ENCODE data around the gene MME.

MME gene

GRCh38 chr3:155135003-155135402 is 54.9 kb downstream of the MME start:
- DNase-seq (ENCODE audit: low spot score): no peak
- no peak overlapping the region for H3K4me3 Mint-ChIP-seq
- H3K27ac Mint-ChIP-seq: no peak overlapping the region
- H3K4me1 Mint-ChIP-seq (ENCODE audit: low read depth): no peaks in the 10 kb centered on the region
- no peaks in the 10 kb centered on the region for H3K36me3 Mint-ChIP-seq (ENCODE audit: low read depth)
- H3K9me3 Mint-ChIP-seq: no peaks in the 10 kb centered on the region
- no peaks in the 10 kb centered on the region for H3K27me3 Mint-ChIP-seq (ENCODE audit: low read depth)

- Mint-ChIP-seq H3K27me3 (ENCODE audit: low read depth) (no peaks in the 10 kb centered on the region), H3K9me3 (no peaks in the 10 kb centered on the region), H3K27ac (no peak overlapping the region), H3K36me3 (ENCODE audit: low read depth) (no peaks in the 10 kb centered on the region), H3K4me3 (no peak overlapping the region), H3K4me1 (ENCODE audit: low read depth) (no peaks in the 10 kb centered on the region)
- DNase-seq (ENCODE audit: low spot score): no peak
Measured at GRCh38 chr3:155138677-155139076, 58.6 kb downstream of the MME start.

GRCh38 chr3:155147588-155147987 is 67.5 kb downstream of the MME start:
- Mint-ChIP-seq H3K4me3 (no peak overlapping the region), H3K36me3 (ENCODE audit: low read depth) (no peaks in the 10 kb centered on the region), H3K9me3 (no peaks in the 10 kb centered on the region), H3K4me1 (ENCODE audit: low read depth) (no peaks in the 10 kb centered on the region), H3K27ac (no peak overlapping the region), H3K27me3 (ENCODE audit: low read depth) (no peaks in the 10 kb centered on the region)
- DNase-seq (ENCODE audit: low spot score): no peak

GRCh38 chr3:155149494-155149893 is 69.4 kb downstream of the MME start:
- no peak overlapping the region for H3K4me3 Mint-ChIP-seq

DNA sequence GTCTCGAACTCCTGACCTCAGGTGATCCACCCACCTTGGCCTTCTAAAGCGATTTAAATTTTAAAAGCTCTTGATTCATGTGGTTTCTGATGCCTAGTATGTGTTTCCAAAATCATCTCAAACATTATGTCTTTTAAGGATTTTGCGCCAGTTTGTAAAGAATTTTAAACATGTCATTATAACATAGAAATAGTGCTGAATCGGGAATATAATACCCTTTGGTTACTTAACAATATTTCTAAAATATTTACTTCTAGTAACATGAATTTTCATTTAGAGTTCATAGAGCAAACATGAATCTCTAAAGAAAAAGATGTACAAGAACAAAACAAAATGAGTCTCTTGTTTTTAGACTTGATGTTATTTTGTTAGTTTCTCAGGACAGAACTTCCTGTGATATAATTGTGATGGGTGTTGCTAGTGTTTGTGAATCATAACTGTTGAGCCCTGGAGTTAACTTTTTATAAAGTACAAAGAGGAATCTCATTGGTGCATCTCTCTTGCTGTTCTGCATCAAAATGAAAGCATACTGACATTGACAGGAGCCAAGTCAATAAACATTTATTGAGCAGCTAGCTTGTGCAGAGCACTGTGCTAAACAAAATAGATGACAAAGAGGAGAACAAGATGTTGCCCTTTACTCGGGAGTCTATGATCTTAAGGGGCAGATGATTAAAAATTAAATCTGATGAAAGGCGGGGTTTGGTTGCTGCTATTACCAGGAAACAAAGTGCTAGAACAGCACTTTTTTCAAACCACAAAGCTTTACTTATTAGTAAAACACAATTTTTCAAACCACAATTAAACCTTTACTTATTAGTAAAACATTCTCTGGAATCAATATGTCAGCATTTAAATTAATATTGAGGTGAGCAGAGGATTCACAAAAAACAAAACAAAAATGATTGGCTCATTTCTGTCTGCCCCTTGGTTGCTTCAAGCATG is 73.4 kb downstream of the MME start:
- no peak for DNase-seq (ENCODE audit: low spot score)
- Mint-ChIP-seq H3K4me3 (no peak overlapping the region), H3K27me3 (ENCODE audit: low read depth) (no peaks in the 10 kb centered on the region), H3K9me3 (no peaks in the 10 kb centered on the region), H3K27ac (no peak overlapping the region), H3K4me1 (ENCODE audit: low read depth) (no peaks in the 10 kb centered on the region), H3K36me3 (ENCODE audit: low read depth) (no peaks in the 10 kb centered on the region)

More at GRCh38 chr3:155149494-155149893, 69.4 kb downstream of the MME start:
- Mint-ChIP-seq H3K4me1 (ENCODE audit: low read depth) (no peaks in the 10 kb centered on the region), H3K27me3 (ENCODE audit: low read depth) (no peaks in the 10 kb centered on the region), H3K27ac (no peak overlapping the region), H3K36me3 (ENCODE audit: low read depth) (no peaks in the 10 kb centered on the region), H3K9me3 (no peaks in the 10 kb centered on the region)
- no peak for DNase-seq (ENCODE audit: low spot score)

GRCh38 chr3:155154255-155154654 is 74.1 kb downstream of the MME start:
- H3K27ac Mint-ChIP-seq: no peak overlapping the region
- no peak overlapping the region for H3K4me3 Mint-ChIP-seq
- no peaks in the 10 kb centered on the region for H3K4me1 Mint-ChIP-seq (ENCODE audit: low read depth)
- no peaks in the 10 kb centered on the region for H3K36me3 Mint-ChIP-seq (ENCODE audit: low read depth)
- no peaks in the 10 kb centered on the region for H3K27me3 Mint-ChIP-seq (ENCODE audit: low read depth)
- DNase-seq (ENCODE audit: low spot score): no peak
- H3K9me3 Mint-ChIP-seq: no peaks in the 10 kb centered on the region

DNA sequence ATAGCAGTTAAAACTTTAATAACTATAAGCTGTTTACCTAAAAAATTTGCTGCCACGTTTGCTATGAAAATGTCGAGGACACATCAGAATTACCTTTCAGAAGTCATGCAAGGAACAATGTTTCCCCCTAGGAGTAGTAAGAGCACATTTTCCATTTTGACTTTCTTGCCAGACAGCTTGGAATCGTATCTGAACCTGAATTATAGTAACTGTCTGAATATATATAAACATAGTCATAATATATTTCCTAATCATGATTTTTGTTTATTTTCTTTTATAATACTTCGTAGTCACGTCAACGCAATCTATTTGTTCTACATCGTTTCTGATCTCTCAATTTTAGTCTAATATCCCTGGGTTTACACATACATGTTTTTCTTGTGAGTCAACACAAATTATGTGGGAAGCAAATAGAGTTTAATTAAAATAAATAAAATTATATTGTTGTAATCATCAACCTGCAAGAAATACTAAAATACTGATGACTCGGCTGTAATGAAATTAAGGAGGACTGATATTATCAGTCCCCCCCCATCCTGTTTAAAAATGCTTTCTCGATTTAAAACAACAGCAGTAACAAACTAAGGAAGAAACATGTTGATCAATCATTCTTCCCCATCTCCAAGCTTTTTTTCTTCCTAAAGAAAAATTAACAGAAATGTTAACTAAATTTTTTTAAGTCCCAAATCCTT is 78.4 kb downstream of the MME start:
- no peak overlapping the region for H3K4me3 Mint-ChIP-seq

DNA sequence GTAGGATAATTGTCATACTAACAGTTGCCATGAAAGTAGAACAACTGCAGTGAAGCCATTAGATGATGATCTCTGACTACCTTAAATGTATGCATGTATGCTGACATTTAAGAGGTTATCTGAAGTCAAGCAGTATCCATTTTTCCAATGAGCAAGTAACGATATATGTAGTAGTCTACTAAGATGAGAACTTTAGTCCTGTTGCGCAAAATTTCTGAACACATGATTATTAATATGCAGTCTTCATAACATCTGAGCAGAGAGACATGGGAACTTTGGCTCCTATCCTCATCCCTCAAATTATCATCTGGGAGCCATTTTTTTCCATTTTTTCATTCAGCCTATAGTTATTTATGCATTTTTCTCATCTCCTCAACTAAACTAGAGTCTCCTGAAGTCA is 79.2 kb downstream of the MME start:
- Mint-ChIP-seq H3K9me3 (no peaks in the 10 kb centered on the region), H3K27me3 (ENCODE audit: low read depth) (no peaks in the 10 kb centered on the region), H3K4me3 (no peak overlapping the region), H3K36me3 (ENCODE audit: low read depth) (no peaks in the 10 kb centered on the region), H3K4me1 (ENCODE audit: low read depth) (no peaks in the 10 kb centered on the region), H3K27ac (no peak overlapping the region)
- DNase-seq (ENCODE audit: low spot score): no peak

More for the DNA sequence above, 78.4 kb downstream of the MME start:
- Mint-ChIP-seq H3K27ac (no peak overlapping the region), H3K9me3 (no peaks in the 10 kb centered on the region), H3K4me1 (ENCODE audit: low read depth) (no peaks in the 10 kb centered on the region), H3K36me3 (ENCODE audit: low read depth) (no peaks in the 10 kb centered on the region), H3K27me3 (ENCODE audit: low read depth) (no peaks in the 10 kb centered on the region)
- no peak for DNase-seq (ENCODE audit: low spot score)

DNA sequence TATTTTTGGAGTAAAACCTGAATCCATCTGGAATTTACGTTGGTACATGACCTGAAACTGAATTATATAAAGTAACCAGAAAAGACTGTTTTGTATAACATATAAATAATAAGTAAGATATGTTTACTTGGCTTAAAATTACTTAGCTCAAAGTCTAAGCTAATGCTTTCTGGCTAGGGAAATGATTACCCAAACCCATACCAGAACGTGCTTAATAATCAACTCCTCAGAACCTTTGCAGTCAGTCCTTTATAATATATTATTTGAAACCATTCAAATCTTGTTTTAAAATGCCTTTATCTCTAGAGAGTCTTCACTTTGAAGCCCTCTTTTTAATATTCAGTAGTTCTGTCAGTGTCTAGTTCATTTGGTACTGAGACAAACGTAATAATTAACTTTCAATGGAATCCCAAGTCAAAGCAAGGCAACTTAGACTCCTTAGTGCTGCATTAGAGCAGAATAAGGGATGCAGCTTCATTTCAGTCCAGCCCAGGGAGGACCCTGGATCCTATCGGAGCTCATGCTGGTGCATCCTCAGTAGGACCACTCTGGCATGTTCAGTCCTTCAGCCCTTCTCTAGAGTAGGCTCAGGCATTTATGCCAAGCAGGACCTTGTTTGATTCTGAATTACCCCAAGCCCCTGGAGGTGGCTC is 81.6 kb downstream of the MME start:
- no peak overlapping the region for H3K4me3 Mint-ChIP-seq
- no peaks in the 10 kb centered on the region for H3K27me3 Mint-ChIP-seq (ENCODE audit: low read depth)
- H3K27ac Mint-ChIP-seq: no peak overlapping the region
- H3K9me3 Mint-ChIP-seq: no peaks in the 10 kb centered on the region
- no peaks in the 10 kb centered on the region for H3K4me1 Mint-ChIP-seq (ENCODE audit: low read depth)
- no peak for DNase-seq (ENCODE audit: low spot score)
- no peaks in the 10 kb centered on the region for H3K36me3 Mint-ChIP-seq (ENCODE audit: low read depth)

DNA sequence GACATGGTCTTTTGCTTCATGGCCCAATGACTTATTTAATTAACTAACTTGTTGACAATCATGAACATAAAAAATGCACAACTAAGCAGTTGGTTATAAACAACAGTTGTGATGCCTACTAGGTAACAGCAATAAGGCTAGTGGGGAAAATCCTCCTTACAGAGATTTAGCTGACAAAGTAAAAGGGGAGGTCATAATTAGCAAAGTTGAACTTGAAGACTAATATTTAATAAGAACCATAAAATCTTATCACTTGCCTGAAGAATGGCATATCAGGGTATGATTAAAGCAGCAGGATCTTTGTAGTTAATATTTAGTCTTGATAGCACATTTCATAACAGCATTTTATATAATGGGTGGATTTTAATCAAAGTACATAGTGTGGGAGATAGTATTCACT is 84.2 kb downstream of the MME start:
- H3K9me3 Mint-ChIP-seq: no peaks in the 10 kb centered on the region
- H3K4me3 Mint-ChIP-seq: no peak overlapping the region
- no peaks in the 10 kb centered on the region for H3K4me1 Mint-ChIP-seq (ENCODE audit: low read depth)
- DNase-seq (ENCODE audit: low spot score): no peak
- no peaks in the 10 kb centered on the region for H3K27me3 Mint-ChIP-seq (ENCODE audit: low read depth)
- no peaks in the 10 kb centered on the region for H3K36me3 Mint-ChIP-seq (ENCODE audit: low read depth)
- no peak overlapping the region for H3K27ac Mint-ChIP-seq

DNA sequence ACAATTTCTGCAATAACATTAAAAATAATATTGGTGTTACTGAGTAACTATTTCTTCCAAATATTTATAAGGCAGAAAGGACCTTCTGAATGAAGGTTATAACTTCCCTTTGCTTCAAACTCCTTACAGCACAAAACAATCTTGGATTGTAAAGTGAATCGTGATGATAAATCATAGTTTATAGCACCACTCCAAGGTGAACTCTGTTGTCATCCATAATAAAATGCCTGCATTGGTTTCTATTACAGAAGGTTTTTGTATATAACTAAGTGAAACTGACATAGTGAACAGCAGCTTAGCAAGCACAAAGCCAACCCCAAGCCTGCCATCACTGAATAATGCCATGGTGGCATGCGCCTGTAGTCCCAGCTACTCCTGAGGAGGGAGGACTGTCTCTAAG is 86.3 kb downstream of the MME start:
- Mint-ChIP-seq H3K9me3 (no peaks in the 10 kb centered on the region), H3K36me3 (ENCODE audit: low read depth) (no peaks in the 10 kb centered on the region)

GRCh38 chr3:155169197-155169596 is 89.1 kb downstream of the MME start:
- DNase-seq (ENCODE audit: low spot score): no peak
- H3K36me3 Mint-ChIP-seq (ENCODE audit: low read depth): no peaks in the 10 kb centered on the region
- H3K4me3 Mint-ChIP-seq: no peak overlapping the region
- no peak overlapping the region for H3K27ac Mint-ChIP-seq
- no peaks in the 10 kb centered on the region for H3K9me3 Mint-ChIP-seq
- H3K27me3 Mint-ChIP-seq (ENCODE audit: low read depth): no peaks in the 10 kb centered on the region
- no peaks in the 10 kb centered on the region for H3K4me1 Mint-ChIP-seq (ENCODE audit: low read depth)

More for the DNA sequence above, 86.3 kb downstream of the MME start:
- Mint-ChIP-seq H3K27me3 (ENCODE audit: low read depth) (no peaks in the 10 kb centered on the region), H3K4me3 (no peak overlapping the region), H3K4me1 (ENCODE audit: low read depth) (no peaks in the 10 kb centered on the region), H3K27ac (no peak overlapping the region)
- no peak for DNase-seq (ENCODE audit: low spot score)

GRCh38 chr3:155173771-155174170 is 93.7 kb downstream of the MME start:
- H3K4me3 Mint-ChIP-seq: no peak overlapping the region
- H3K9me3 Mint-ChIP-seq: no peaks in the 10 kb centered on the region
- H3K27ac Mint-ChIP-seq: no peak overlapping the region
- no peak for DNase-seq (ENCODE audit: low spot score)
- H3K4me1 Mint-ChIP-seq (ENCODE audit: low read depth): no peaks in the 10 kb centered on the region
- no peaks in the 10 kb centered on the region for H3K27me3 Mint-ChIP-seq (ENCODE audit: low read depth)
- H3K36me3 Mint-ChIP-seq (ENCODE audit: low read depth): no peaks in the 10 kb centered on the region

DNA sequence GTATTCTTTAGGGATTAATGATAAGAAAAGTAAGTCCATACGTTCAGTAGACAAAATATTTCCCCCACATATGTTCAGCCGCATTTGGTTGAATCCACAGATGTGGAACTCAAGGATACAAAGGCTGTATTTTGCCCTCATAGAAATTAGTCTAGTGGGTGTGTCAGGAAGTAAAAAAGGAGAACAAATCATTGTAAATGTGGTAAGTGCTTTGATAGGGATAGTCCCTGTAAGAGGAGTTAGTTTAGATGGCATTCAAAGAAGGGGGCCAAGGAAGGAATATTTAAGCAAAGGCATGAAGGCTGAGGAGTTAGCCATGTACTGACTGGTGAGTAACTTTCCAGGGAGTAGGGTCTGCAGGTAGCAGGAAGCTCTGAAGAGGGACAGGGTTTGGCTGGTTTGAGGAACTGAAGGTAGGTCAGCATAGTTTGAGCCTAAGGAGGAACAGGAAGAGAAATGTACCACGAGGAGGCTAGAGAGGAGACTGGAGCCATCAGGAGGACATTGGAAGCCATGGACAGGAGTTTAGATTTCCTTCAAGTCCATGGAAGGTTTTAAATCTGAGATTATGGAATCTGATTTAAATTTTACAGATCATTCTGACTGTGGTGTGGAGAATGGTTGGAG is 98.8 kb downstream of the MME start:
- no peak for DNase-seq (ENCODE audit: low spot score)
- no peaks in the 10 kb centered on the region for H3K36me3 Mint-ChIP-seq (ENCODE audit: low read depth)
- peaks cover 3% of the 10 kb centered on the region for H3K27me3 Mint-ChIP-seq (ENCODE audit: low read depth)
- H3K9me3 Mint-ChIP-seq: no peaks in the 10 kb centered on the region
- H3K4me1 Mint-ChIP-seq (ENCODE audit: low read depth): peaks cover 3% of the 10 kb centered on the region
- H3K27ac Mint-ChIP-seq: no peak overlapping the region
- H3K4me3 Mint-ChIP-seq: no peak overlapping the region
